K562 (cell line): ENCODE data around the gene ZNF627. TPM values are rescaled to one million over a fixed set of nuclear protein-coding genes. Genes with fewer than 3 reads are reported as not detected.
A peak's percentile ranks its signal among the peaks of the same experiment; 100 is the strongest.

Experiments
- ATF1 ChIP-seq, 2 experiments: fragments of 450-650 bp in 1 of 2; IDR thresholded peaks; 2 replicates each; pipeline ENCODE4 v1.6.1; 2016; ENCODE audit warnings: missing compliant biosample characterization in 1 of 2, missing genetic modification characterization in 1 of 2
- ATF7 ChIP-seq: fragments of 450-650 bp; IDR thresholded peaks from 2 replicates; pipeline ENCODE4 v1.7.1; 2014; ENCODE audit warnings: mild to moderate bottlenecking, moderate library complexity
- BRF1 ChIP-seq: IDR thresholded peaks from 3 replicates; pipeline ENCODE4 v1.6.1; 2011; ENCODE audit warnings: borderline replicate concordance, mild to moderate bottlenecking; ENCODE audit not compliant: insufficient read length; ENCODE audit errors: extremely low read depth
- CXXC5 ChIP-seq: fragments of 250-450 bp; sonication (Bioruptor Pico); IDR thresholded peaks from 2 replicates; pipeline ENCODE4 v1.8.0; 2022; ENCODE audit warnings: inconsistent platforms, mild to moderate bottlenecking, moderate library complexity
- DPF2 ChIP-seq: fragments of 450-650 bp; IDR thresholded peaks from 2 replicates; pipeline ENCODE4 v1.6.1; 2016
- ILF3 ChIP-seq: fragments of 450-650 bp; IDR thresholded peaks from 2 replicates; pipeline ENCODE4 v1.6.1; 2018; ENCODE audit warnings: antibody characterized with exemption, mild to moderate bottlenecking, moderate library complexity, borderline replicate concordance
- KLF10 ChIP-seq: fragments of 250-450 bp; sonication (Bioruptor Pico); IDR thresholded peaks from 2 replicates; pipeline ENCODE4 v1.6.1; 2021; ENCODE audit warnings: matching md5 sums
- MECOM ChIP-seq: fragments of 250-450 bp; sonication (Bioruptor Pico); IDR thresholded peaks from 2 replicates; pipeline ENCODE4 v1.8.0; 2022; ENCODE audit warnings: inconsistent platforms
- NKRF ChIP-seq: fragments of 450-650 bp; IDR thresholded peaks from 2 replicates; pipeline ENCODE4 v1.6.1; 2016; ENCODE audit warnings: borderline replicate concordance
- POLR2A ChIP-seq: fragments of 450-650 bp; conservative IDR thresholded peaks from 2 replicates; pipeline ENCODE4 v1.6.1; 2016
- RBM14 ChIP-seq: fragments of 200-400 bp; formaldehyde crosslinking; IDR thresholded peaks from 2 replicates; pipeline ENCODE4 v1.6.1; 2018; ENCODE audit warnings: low read depth, mild to moderate bottlenecking, low read length, moderate library complexity, borderline replicate concordance; ENCODE audit not compliant: insufficient read depth
- TAF15 ChIP-seq: fragments of 200-400 bp; formaldehyde crosslinking; IDR thresholded peaks from 2 replicates; pipeline ENCODE4 v1.6.1; 2017; ENCODE audit warnings: mild to moderate bottlenecking, low read depth, low read length, moderate library complexity
- THRB ChIP-seq: fragments of 450-650 bp; formaldehyde crosslinking; conservative IDR thresholded peaks from 2 replicates; pipeline ENCODE4 v1.4.0; 2022; ENCODE audit warnings: mild to moderate bottlenecking, missing genetic modification characterization
- TRIM24 ChIP-seq, 2 experiments: fragments of 450-650 bp; IDR thresholded peaks; 2 replicates each; pipeline ENCODE4 v1.6.1; 2016
- ZBTB17 ChIP-seq: fragments of 450-650 bp; formaldehyde crosslinking; IDR thresholded peaks from 2 replicates; pipeline ENCODE4 v1.4.0; 2020; ENCODE audit warnings: mild to moderate bottlenecking
- ZEB2 ChIP-seq: fragments of 450-650 bp; IDR thresholded peaks from 2 replicates; pipeline ENCODE4 v1.6.1; 2016
- ZKSCAN3 ChIP-seq: fragments of 250-450 bp; sonication (Bioruptor Pico); IDR thresholded peaks from 2 replicates; pipeline ENCODE4 v1.4.0; 2020
- ZNF316 ChIP-seq: fragments of 450-650 bp; IDR thresholded peaks from 2 replicates; pipeline ENCODE4 v1.6.1; 2016
- ZNF444 ChIP-seq: fragments of 250-450 bp; sonication (Bioruptor Pico); IDR thresholded peaks from 2 replicates; pipeline ENCODE4 v1.4.0; 2020; ENCODE audit warnings: mild to moderate bottlenecking, moderate library complexity
- ZNF830 ChIP-seq: fragments of 250-450 bp; sonication (Bioruptor Pico); IDR thresholded peaks from 2 replicates; pipeline ENCODE4 v1.5.0; 2021; ENCODE audit warnings: mild to moderate bottlenecking
- polyA plus RNA-seq, 8 experiments: library from polyadenylated mRNA; depleted of rRNA in 4 of 8; stranded (reverse) in 5 of 8; unstranded in 3 of 8; fragments of >200 nt; fragmentation: Nextera tagmentation in 2 of 8; fragmentation: Illumina TruSeq in 1 of 8; extraction: Ambion mirVana in 2 of 8; extraction: Trizol in 1 of 8; gene quantifications; 2 replicates each; pipeline versions ENCODE4 v1.2.1 to v1.2.3, GENCODE V29; 2011 to 2014; ENCODE audit warnings: inconsistent platforms in 1 of 8, missing spikeins in 1 of 8
- total RNA-seq, 7 experiments: library from RNA; depleted of rRNA in 6 of 7; stranded (reverse); fragments of >200 nt in 6 of 7; fragmentation: Illumina TruSeq in 2 of 7; extraction: Trizol in 2 of 7; gene quantifications; 2 replicates each; pipeline versions ENCODE4 v1.2.1 to v1.2.3, GENCODE V29; 2011 to 2021; ENCODE audit warnings: low replicate concordance in 1 of 7
- TF ChIP-seq, protein P1 (sequence below): fragments of 450-650 bp; IDR thresholded peaks from 2 replicates; pipeline ENCODE4 v1.6.1; 2016; ENCODE audit warnings: low read depth, mild to moderate bottlenecking, moderate library complexity
- TF ChIP-seq, protein P2 (sequence below), 2 experiments: fragments of 450-650 bp in 1 of 2; sonication (generic) in 1 of 2; formaldehyde crosslinking in 1 of 2; IDR thresholded peaks in 1 of 2; conservative IDR thresholded peaks in 1 of 2; 2 replicates each; pipeline versions ENCODE4 v1.6.1 to v1.8.1; 2016 to 2023; ENCODE audit warnings: mild to moderate bottlenecking in 2 of 2, moderate library complexity in 2 of 2, inconsistent platforms in 1 of 2, missing genetic modification reagents in 1 of 2
- TF ChIP-seq, protein P3 (sequence below): sonication (generic); formaldehyde crosslinking; IDR thresholded peaks from 2 replicates; pipeline ENCODE4 v1.8.0; 2022; ENCODE audit warnings: mild to moderate bottlenecking, missing genetic modification reagents

Gene ZNF627
- total and polyA plus RNA-seq, 9 of the 15 experiments (the other 6 are each of a cell fraction or from before 2014, with no cell fraction given): 6.4 to 19.9 (median 10.6) TPM

- TF ChIP-seq NKRF (peak; percentile 49), ZKSCAN3 (CRISPR knock-in tag) (no peak), ZEB2 (peak; percentile 57; the same call in 1 of the 2 replicates), DPF2 (peak; percentile 57; the same call in 1 of the 2 replicates), TAF15 (no peak), CXXC5 (CRISPR knock-in tag) (peak; percentile 69), TRIM24 (IDR thresholded peaks at IDR 0.05) (peak in 1 of 2 experiments; percentile 71; a peak in 2 of 4 replicates), KLF10 (CRISPR knock-in tag) (0 out of 2 replicates have a peak, but pooled peaks have one; percentile 21), ATF1 (CRISPR knock-in tag; IDR thresholded peaks at IDR 0.05) (no peak), ATF1 (tag; IDR thresholded peaks at IDR 0.05) (peak; percentile 92), MECOM (CRISPR knock-in tag) (no peak), ZNF444 (CRISPR knock-in tag) (no peak), ZNF830 (CRISPR knock-in tag) (no peak), POLR2A (peak; percentile 99), ATF7 (peak; percentile 81; the same call in 1 of the 2 replicates), ZBTB17 (CRISPR knock-in tag) (peak; percentile 87), BRF1 (no peak), RBM14 (no peak), ILF3 (no peak), ZNF316 (no peak), THRB (CRISPR knock-in tag) (no peak)
- TF ChIP-seq, protein P1, sequence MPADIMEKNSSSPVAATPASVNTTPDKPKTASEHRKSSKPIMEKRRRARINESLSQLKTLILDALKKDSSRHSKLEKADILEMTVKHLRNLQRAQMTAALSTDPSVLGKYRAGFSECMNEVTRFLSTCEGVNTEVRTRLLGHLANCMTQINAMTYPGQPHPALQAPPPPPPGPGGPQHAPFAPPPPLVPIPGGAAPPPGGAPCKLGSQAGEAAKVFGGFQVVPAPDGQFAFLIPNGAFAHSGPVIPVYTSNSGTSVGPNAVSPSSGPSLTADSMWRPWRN: no peak
- TF ChIP-seq, protein P2, sequence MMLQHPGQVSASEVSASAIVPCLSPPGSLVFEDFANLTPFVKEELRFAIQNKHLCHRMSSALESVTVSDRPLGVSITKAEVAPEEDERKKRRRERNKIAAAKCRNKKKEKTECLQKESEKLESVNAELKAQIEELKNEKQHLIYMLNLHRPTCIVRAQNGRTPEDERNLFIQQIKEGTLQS (IDR thresholded peaks at IDR 0.05): no peak
- TF ChIP-seq, protein P2 (CRISPR knock-in tag; conservative IDR thresholded peaks at IDR 0.05): 0 out of 2 replicates have a peak, but pooled peaks have one; percentile 56
- TF ChIP-seq, protein P3, sequence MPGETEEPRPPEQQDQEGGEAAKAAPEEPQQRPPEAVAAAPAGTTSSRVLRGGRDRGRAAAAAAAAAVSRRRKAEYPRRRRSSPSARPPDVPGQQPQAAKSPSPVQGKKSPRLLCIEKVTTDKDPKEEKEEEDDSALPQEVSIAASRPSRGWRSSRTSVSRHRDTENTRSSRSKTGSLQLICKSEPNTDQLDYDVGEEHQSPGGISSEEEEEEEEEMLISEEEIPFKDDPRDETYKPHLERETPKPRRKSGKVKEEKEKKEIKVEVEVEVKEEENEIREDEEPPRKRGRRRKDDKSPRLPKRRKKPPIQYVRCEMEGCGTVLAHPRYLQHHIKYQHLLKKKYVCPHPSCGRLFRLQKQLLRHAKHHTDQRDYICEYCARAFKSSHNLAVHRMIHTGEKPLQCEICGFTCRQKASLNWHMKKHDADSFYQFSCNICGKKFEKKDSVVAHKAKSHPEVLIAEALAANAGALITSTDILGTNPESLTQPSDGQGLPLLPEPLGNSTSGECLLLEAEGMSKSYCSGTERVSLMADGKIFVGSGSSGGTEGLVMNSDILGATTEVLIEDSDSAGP (CRISPR knock-in tag): no peak
These were observed at the start of gene ZNF627 (continued) for GRCh38 chr19:11597202-11598102.
